Urinary bladder (tissue), 4 donors: ENCODE measurements around the gene ATM. TPM values are rescaled to one million over a fixed set of nuclear protein-coding genes. Genes with fewer than 3 reads are reported as not detected.
"Not testable (repeated sequence)": the region's sequence is repeated elsewhere in the genome, so short reads cannot be mapped to it uniquely, and the experiment has no call there.

Experiments used
- DNase-seq: peaks from one replicate; pipeline ENCODE4 v3.0.0-alpha.2; 2015; ENCODE audit errors: extremely low spot score
- H3K27ac ChIP-seq: one replicate; pipeline ENCODE4 v1.5.1; 2013; ENCODE audit warnings: low read depth, mild to moderate bottlenecking, moderate library complexity
- H3K36me3 ChIP-seq: one replicate; pipeline ENCODE4 v1.6.1; 2013; ENCODE audit warnings: mild to moderate bottlenecking, moderate library complexity; ENCODE audit not compliant: insufficient read depth
- H3K4me1 ChIP-seq: one replicate; pipeline ENCODE4 v1.6.1; 2013; ENCODE audit warnings: mild to moderate bottlenecking, moderate library complexity; ENCODE audit not compliant: insufficient read depth
- H3K4me3 ChIP-seq: one replicate; pipeline ENCODE4 v1.5.1; 2013; ENCODE audit warnings: low read depth, low read length
- WGBS: extraction: QIAGEN DNeasy Blood & Tissue Kit; methylation state at CpG from one replicate; pipeline ENCODE4 v1.1.7; 2013; 5-methylcytosine and 5-hydroxymethylcytosine counted together
- polyA plus RNA-seq: library from polyadenylated mRNA; stranded (reverse); fragments of 200-250 nt; gene quantifications from one replicate; pipeline ENCODE4 v1.2.3, GENCODE V29; 2013
- total RNA-seq: library from RNA; depleted of rRNA; stranded (reverse); fragments of >200 nt; gene quantifications from one replicate; pipeline ENCODE4 v1.2.3, GENCODE V29; 2014
- donor health status: healthy with polysubstance abuse.
- donor health status: healthy.

Gene ATM
- total and polyA plus RNA-seq, 2 donors, result 23.7 to 267 TPM

DNA sequence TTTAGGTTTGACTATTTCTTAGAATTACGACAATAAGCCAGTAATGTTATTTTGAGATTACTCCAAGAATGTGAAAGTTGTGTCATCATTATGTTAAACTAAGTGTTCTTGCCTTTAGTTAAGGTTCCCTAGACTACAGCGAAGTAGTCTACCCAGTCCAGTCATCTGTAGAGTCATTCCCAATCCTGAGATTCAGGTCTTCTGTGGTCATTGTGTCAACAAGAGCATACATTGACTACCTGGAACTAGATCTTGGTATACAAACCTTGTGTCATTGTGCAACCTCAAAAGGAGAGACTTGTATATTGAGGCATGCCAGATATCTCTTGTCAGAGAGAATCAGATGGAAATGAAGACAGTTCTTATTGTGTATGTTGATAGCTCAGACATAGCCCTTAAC is 115.9 kb downstream of the ATM start:
- peaks cover 2% of the 10 kb centered on the region for H3K36me3 ChIP-seq
- H3K27ac ChIP-seq, result no peak overlapping the region
- H3K4me1 ChIP-seq, result no peaks in the 10 kb centered on the region
- H3K4me3 ChIP-seq, result no peak overlapping the region
- WGBS, result 97% methylated on average over 2 of the region's 2 CpGs
- no peak for DNase-seq

- DNase-seq, result no peak
- H3K4me1 ChIP-seq, result no peaks in the 10 kb centered on the region
- 90% methylated on average over 1 of the region's 1 CpG for WGBS
- H3K36me3 ChIP-seq, result peaks cover 2% of the 10 kb centered on the region
- H3K4me3 ChIP-seq, result no peak overlapping the region
- no peak overlapping the region for H3K27ac ChIP-seq
Measured at GRCh38 chr11:108340973-108341372, 118.1 kb downstream of the ATM start.

DNA sequence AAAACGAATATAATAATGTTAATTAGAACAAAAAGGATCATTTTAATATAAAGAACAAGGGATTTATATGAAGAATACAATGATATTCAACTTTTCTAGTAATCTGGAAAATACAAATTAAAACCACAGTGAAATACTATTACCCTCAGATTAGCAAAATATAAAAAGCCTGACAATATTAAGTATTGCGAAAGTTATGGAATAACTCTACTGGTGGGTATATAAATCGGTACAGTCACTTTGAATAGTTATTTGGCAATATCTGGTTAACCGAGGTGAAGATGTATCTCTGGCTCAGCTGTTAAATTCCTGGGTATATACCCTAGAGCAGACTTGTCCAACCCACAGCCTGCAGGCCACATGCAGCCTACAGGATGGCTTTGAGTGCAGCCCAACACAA is 118.8 kb downstream of the ATM start:
- peaks cover 2% of the 10 kb centered on the region for H3K36me3 ChIP-seq
- H3K4me3 ChIP-seq, result no peak overlapping the region
- no peak for DNase-seq
- no peaks in the 10 kb centered on the region for H3K4me1 ChIP-seq
- WGBS, result 95% methylated on average over 4 of the region's 4 CpGs
- H3K27ac ChIP-seq, result no peak overlapping the region

DNA sequence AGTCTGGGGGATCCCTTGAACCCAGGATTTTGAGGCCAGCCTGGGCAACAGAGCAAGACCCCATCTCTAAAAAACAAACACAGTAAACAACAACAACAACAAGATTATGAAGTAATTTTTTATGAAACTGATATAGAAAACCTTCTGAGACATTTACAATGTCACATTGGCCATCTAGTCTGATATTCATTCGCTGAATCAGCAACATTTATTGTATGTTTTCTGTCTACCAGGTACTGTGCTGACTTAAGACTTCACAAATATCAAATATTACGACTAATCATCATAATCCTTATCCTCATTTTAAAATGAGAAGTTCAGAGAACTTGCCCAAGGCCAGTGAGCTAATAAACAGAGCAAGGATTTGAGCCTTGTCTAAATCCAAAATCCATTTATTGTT is 120.8 kb downstream of the ATM start:
- DNase-seq, result no peak
- Histone ChIP-seq H3K4me1 (no peaks in the 10 kb centered on the region), H3K27ac (no peak overlapping the region), H3K36me3 (no peaks in the 10 kb centered on the region), H3K4me3 (no peak overlapping the region)
- 93% methylated on average over 2 of the region's 2 CpGs for WGBS

- 96% methylated on average over 4 of the region's 4 CpGs for WGBS
- no peak for DNase-seq
- Histone ChIP-seq H3K27ac (no peak overlapping the region), H3K36me3 (peaks cover 6% of the 10 kb centered on the region), H3K4me1 (no peaks in the 10 kb centered on the region), H3K4me3 (no peak overlapping the region)
Measured at GRCh38 chr11:108345767-108346166, 122.9 kb downstream of the ATM start.

DNA sequence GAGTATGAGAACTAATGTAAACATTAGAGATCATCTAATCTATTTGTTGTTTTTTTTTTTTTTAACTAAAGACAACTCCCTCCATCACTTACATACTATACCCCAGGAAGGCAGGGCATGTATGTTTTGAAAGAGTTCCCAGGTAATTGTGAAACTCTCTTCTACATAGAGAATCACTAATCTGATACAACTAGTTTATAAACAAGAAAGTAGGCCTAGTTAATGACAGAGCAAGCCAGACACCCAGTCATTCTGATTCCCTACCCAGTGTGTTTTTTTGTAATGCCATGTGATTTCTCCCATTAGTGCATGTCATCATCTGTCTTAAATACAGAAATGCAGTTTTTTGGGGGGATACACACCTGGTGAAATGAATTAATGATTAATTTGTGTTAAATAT is 123.6 kb downstream of the ATM start:
- Histone ChIP-seq H3K4me1 (no peaks in the 10 kb centered on the region), H3K27ac (no peak overlapping the region), H3K4me3 (no peak overlapping the region), H3K36me3 (peaks cover 6% of the 10 kb centered on the region)
- no peak for DNase-seq

- Histone ChIP-seq H3K4me1 (no peaks in the 10 kb centered on the region), H3K27ac (no peak overlapping the region), H3K4me3 (no peak overlapping the region), H3K36me3 (peaks cover 11% of the 10 kb centered on the region)
- DNase-seq, result no peak
Measured at GRCh38 chr11:108351468-108351867, 128.6 kb downstream of the ATM start.

DNA sequence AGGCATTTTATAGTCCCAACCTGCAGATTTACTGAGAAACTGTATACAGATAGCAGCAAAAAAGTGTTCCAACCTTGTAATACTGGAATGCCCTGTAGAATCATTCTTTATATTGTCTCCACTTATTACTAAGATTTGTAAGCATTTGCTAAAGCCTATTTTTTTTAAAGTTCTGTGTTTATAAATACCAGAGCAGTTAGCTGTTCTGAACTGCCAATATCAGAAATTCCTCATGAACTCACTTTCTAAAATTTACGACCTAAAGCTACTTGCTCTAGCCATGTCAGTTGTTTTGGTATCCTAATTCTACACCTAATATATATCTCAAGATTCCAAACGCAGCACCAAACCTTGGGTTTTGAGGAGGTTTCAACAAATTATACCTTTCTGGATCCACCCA is 141.3 kb downstream of the ATM start:
- H3K4me3 ChIP-seq, result no peak overlapping the region
- DNase-seq, result no peak
- 64% methylated on average over 2 of the region's 2 CpGs for WGBS
- no peaks in the 10 kb centered on the region for H3K4me1 ChIP-seq
- H3K36me3 ChIP-seq, result peaks cover 2% of the 10 kb centered on the region
- H3K27ac ChIP-seq, result no peak overlapping the region

- no peaks in the 10 kb centered on the region for H3K4me1 ChIP-seq
- peaks cover 2% of the 10 kb centered on the region for H3K36me3 ChIP-seq
- no peak overlapping the region for H3K4me3 ChIP-seq
- no peak overlapping the region for H3K27ac ChIP-seq
- DNase-seq, result no peak
- 84% methylated on average over 1 of the region's 1 CpG for WGBS
Measured at GRCh38 chr11:108368134-108368533, 145.3 kb downstream of the ATM start.

- H3K36me3 ChIP-seq, result peaks cover 2% of the 10 kb centered on the region
- no peak overlapping the region for H3K4me3 ChIP-seq
- 92% methylated on average over 5 of the region's 5 CpGs for WGBS
- no peak for DNase-seq
- H3K4me1 ChIP-seq, result no peaks in the 10 kb centered on the region
- no peak overlapping the region for H3K27ac ChIP-seq
Measured at GRCh38 chr11:108369064-108369463, 146.2 kb downstream of the ATM start.

DNA sequence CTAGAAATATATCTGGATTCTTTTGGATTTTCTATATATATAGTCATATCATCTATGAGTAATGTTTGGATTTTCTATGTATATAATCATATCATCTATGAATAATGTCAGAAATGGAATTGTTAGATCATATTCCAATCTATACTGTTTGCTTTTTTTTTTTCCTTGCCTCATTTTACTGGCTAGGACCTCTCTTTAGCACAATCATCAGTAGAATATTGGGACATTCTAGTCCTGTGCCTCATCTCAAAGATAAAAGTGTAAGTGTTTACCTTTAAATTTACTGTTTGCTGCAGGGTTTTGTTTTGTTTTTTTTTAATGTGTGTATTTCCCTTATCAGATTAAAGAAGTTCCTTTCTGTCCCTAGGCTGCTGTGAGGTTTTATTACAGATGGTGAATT is 147.4 kb downstream of the ATM start:
- no peak overlapping the region for H3K27ac ChIP-seq
- DNase-seq, result no peak
- no peaks in the 10 kb centered on the region for H3K36me3 ChIP-seq
- no peaks in the 10 kb centered on the region for H3K4me1 ChIP-seq
- no peak overlapping the region for H3K4me3 ChIP-seq

DNA sequence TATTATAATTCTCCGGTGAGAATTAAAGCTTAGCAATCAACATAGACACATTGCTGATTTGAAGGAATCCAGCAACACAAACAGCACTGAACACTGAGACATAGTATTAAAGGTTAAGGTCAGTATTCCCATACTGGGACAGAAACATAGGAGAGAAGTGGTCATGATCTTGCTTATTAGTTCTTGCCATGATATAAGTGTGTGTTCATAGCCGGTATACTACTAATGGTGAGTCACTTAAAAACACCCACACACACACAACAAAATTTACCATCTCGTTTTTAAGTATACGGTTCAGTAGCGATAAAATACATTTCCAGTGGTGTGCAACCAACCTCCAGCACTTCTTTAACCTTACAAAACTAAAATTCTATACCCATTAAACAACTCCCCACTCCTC is 148.1 kb downstream of the ATM start:
- DNase-seq, result no peak
- WGBS, result 74% methylated on average over 5 of the region's 5 CpGs
- Histone ChIP-seq H3K36me3 (no peaks in the 10 kb centered on the region), H3K4me3 (no peak overlapping the region), H3K27ac (no peak overlapping the region), H3K4me1 (no peaks in the 10 kb centered on the region)

GRCh38 chr11:108373505-108373904 is 150.6 kb downstream of the ATM start:
- H3K4me1 ChIP-seq, H3K4me3 ChIP-seq, DNase-seq, H3K27ac ChIP-seq, H3K36me3 ChIP-seq: not testable (repeated sequence)
- WGBS, result 97% methylated on average over 24 of the region's 24 CpGs

DNA sequence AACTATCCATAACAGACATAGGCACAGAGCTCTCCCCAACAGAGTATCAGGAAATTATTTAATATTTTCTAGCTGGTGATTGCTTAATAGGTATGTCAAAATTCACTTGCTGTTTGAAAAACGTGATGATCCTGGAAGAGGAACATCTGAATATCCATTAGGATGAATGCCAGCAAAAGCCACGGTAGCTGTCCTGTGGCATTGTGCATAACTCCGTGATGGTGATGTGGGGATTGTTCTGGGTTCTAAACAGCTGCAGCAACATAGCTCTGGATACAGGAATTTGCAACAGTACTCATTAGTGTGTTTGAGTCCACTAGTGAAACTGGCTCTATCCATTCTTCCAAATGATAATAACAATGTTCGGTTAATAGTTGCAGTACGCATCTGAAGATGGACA is 165.7 kb downstream of the ATM start:
- Histone ChIP-seq H3K27ac (no peak overlapping the region), H3K4me3 (no peak overlapping the region)
- 83% methylated on average over 5 of the region's 5 CpGs for WGBS

DNA sequence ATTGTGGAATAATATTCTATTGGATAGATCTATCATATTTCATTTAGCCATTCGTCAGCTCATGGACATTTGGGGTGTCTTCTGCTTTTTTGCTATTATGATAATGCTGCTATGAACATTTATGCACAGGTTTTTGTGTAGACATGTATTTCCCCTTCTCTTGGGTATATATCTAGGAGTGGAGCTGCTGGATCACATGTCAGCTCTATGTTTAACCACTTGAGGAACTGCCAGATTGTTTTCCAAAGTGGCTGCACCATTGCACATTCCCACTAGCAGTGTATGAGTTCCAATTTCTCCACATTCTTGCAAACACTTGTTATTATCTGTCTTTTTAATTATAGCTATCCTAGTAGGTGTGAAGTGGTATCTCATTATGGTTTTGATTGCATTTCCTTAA is 169.5 kb downstream of the ATM start:
- DNase-seq, result no peak
- no peaks in the 10 kb centered on the region for H3K36me3 ChIP-seq
- no peak overlapping the region for H3K4me3 ChIP-seq
- 82% methylated on average over 1 of the region's 1 CpG for WGBS
- no peak overlapping the region for H3K27ac ChIP-seq
- H3K4me1 ChIP-seq, result no peaks in the 10 kb centered on the region

More for the DNA sequence above, 165.7 kb downstream of the ATM start:
- Histone ChIP-seq H3K4me1 (no peaks in the 10 kb centered on the region), H3K36me3 (no peaks in the 10 kb centered on the region)
- no peak for DNase-seq
